B cell (primary cell): ENCODE data around the gene NIBAN1.

Source experiments
- EZH2 ChIP-seq: IDR thresholded peaks from 2 replicates; pipeline ENCODE4 v1.6.1; 2012; ENCODE audit warnings: borderline replicate concordance, low read depth, mild to moderate bottlenecking, moderate library complexity, low read length; ENCODE audit not compliant: insufficient read depth, poor library complexity, severe bottlenecking
- TF ChIP-seq, protein P1 (sequence below): fragments of 200-600 bp; IDR thresholded peaks from one replicate; pipeline ENCODE4 v1.8.0; 2022; ENCODE audit warnings: antibody characterized with exemption, mild to moderate bottlenecking

DNA sequence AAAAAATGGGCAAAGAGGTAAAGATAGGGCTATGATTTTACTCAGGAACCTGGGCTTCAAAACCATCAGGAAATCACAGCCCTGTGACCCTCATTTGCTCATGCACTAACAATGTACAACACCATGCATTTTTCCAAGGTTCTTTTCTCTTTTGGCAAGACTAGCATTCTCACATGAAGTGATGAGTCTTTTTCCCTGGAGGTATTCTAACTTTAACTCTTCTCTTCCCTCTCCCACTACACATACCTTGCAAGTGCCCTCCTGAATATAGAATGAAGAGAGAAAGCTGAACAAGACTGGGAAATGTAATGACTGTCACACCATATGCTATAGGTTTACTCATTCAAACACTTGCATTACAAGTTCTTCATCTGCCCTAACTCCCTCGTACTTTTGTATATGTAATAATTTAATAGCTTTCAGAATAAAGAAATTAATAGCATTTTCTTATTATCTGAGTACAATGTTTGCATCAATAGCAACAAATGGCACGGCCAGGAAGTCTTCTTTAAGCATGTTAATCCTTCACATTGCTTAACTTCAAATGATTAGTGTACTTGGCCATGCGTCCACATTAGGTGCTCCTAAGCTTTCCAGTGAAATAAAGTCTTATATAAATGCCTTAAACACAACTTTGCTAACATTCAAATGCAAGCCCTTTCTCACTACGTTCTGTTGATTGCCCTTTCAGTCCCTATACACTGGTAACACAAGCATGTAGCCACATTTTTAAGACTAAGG, 1.8 kb downstream of the NIBAN1 start:
- TF ChIP-seq, protein P1, sequence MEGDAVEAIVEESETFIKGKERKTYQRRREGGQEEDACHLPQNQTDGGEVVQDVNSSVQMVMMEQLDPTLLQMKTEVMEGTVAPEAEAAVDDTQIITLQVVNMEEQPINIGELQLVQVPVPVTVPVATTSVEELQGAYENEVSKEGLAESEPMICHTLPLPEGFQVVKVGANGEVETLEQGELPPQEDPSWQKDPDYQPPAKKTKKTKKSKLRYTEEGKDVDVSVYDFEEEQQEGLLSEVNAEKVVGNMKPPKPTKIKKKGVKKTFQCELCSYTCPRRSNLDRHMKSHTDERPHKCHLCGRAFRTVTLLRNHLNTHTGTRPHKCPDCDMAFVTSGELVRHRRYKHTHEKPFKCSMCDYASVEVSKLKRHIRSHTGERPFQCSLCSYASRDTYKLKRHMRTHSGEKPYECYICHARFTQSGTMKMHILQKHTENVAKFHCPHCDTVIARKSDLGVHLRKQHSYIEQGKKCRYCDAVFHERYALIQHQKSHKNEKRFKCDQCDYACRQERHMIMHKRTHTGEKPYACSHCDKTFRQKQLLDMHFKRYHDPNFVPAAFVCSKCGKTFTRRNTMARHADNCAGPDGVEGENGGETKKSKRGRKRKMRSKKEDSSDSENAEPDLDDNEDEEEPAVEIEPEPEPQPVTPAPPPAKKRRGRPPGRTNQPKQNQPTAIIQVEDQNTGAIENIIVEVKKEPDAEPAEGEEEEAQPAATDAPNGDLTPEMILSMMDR = no peak
- TF ChIP-seq EZH2 = no peak
